ENCODE measurements around the gene LAMTOR3.

GRCh38 chr4:99868126-99868596 lies 26.1 kb downstream of the LAMTOR3 start:
- TF ChIP-seq POLR2A (IDR thresholded peaks at IDR 0.05) (no peak), CTCF (IDR thresholded peaks at IDR 0.05) (no peak), EP300 (IDR thresholded peaks at IDR 0.05) (no peak)

Data from tibial nerve (tissue), 4 donors.